GM23248 (cell line): Measurements from ENCODE around the gene RNF225. TPM values are rescaled to one million over a fixed set of nuclear protein-coding genes. Genes with fewer than 3 reads are reported as not detected.
"Not testable (repeated sequence)": the region's sequence is repeated elsewhere in the genome, so short reads cannot be mapped to it uniquely, and the experiment has no call there.

Experiments used
- DNase-seq: peaks from one replicate; pipeline ENCODE4 v3.0.0-alpha.2; 2015
- H2AFZ ChIP-seq: fragments of 200-600 bp; sonication (generic); 2 replicates; pipeline ENCODE4 v1.6.1; 2016; ENCODE audit warnings: antibody characterized with exemption
- H3F3A ChIP-seq: fragments of 200-600 bp; sonication (generic); 2 replicates; pipeline ENCODE4 v1.6.1; 2016; ENCODE audit warnings: mild to moderate bottlenecking, antibody characterized with exemption, mixed run types; ENCODE audit not compliant: insufficient read depth
- H3K27ac ChIP-seq: fragments of 200-600 bp; sonication (generic); 2 replicates; pipeline ENCODE4 v1.5.1; 2016; ENCODE audit warnings: mild to moderate bottlenecking
- H3K27me3 ChIP-seq: fragments of 200-600 bp; sonication (generic); replicated peaks from 2 replicates; pipeline ENCODE4 v1.6.1; 2016; ENCODE audit warnings: mild to moderate bottlenecking; ENCODE audit not compliant: insufficient read depth
- H3K36me3 ChIP-seq: fragments of 200-600 bp; sonication (generic); 2 replicates; pipeline ENCODE4 v1.6.1; 2016; ENCODE audit warnings: low read depth, mild to moderate bottlenecking
- H3K4me1 ChIP-seq: fragments of 200-600 bp; sonication (generic); 2 replicates; pipeline ENCODE4 v1.6.1; 2016; ENCODE audit warnings: mild to moderate bottlenecking; ENCODE audit not compliant: insufficient read depth
- H3K4me2 ChIP-seq: fragments of 200-600 bp; sonication (generic); one replicate; pipeline ENCODE4 v1.6.1; 2016; ENCODE audit warnings: mild to moderate bottlenecking; ENCODE audit not compliant: unreplicated experiment
- H3K4me3 ChIP-seq: fragments of 200-600 bp; sonication (generic); 2 replicates; pipeline ENCODE4 v1.5.1; 2016; ENCODE audit warnings: mild to moderate bottlenecking
- H3K79me2 ChIP-seq: fragments of 200-600 bp; sonication (generic); 2 replicates; pipeline ENCODE4 v1.6.1; 2016; ENCODE audit warnings: mild to moderate bottlenecking; ENCODE audit not compliant: insufficient read depth
- H3K9ac ChIP-seq: fragments of 200-600 bp; sonication (generic); 2 replicates; pipeline ENCODE4 v1.6.1; 2016; ENCODE audit warnings: mild to moderate bottlenecking
- H3K9me2 ChIP-seq: fragments of 200-600 bp; sonication (generic); 2 replicates; pipeline ENCODE4 v1.6.1; 2016; ENCODE audit warnings: mixed run types, mild to moderate bottlenecking, moderate library complexity; ENCODE audit not compliant: insufficient read depth
- H3K9me3 ChIP-seq: fragments of 200-600 bp; sonication (generic); one replicate; pipeline ENCODE4 v1.6.1; 2017; ENCODE audit warnings: low read depth
- H4K20me1 ChIP-seq: fragments of 200-600 bp; sonication (generic); 2 replicates; pipeline ENCODE4 v1.6.0; 2016; ENCODE audit not compliant: insufficient read depth
- EZH2 ChIP-seq: fragments of 200-600 bp; sonication (generic); IDR thresholded peaks from 2 replicates; pipeline ENCODE4 v1.6.1; 2018; ENCODE audit warnings: antibody characterized with exemption, mild to moderate bottlenecking; ENCODE audit not compliant: insufficient read depth, poor library complexity, severe bottlenecking
- EZH2phosphoT487 ChIP-seq: fragments of 200-600 bp; sonication (generic); IDR thresholded peaks from 2 replicates; pipeline ENCODE4 v1.6.1; 2018; ENCODE audit warnings: antibody characterized with exemption, moderate library complexity, mild to moderate bottlenecking, low read depth; ENCODE audit not compliant: insufficient read depth
- WGBS, 2 experiments: methylation state at CpG; one replicate each; pipeline ENCODE4 v1.1.6; 2015 to 2017; ENCODE audit warnings: low lambda C conversion rate in 2 of 2, low coverage in 1 of 2; ENCODE audit errors: missing lambda C conversion rate in 2 of 2; 5-methylcytosine and 5-hydroxymethylcytosine counted together
- in situ Hi-C: fragments of 300-500 bp; cut with MboI; formaldehyde crosslinking; loops from 2 replicates; pipeline ENCODE4 v1.15.0; 2020
- polyA plus RNA-seq: library from polyadenylated mRNA; unstranded; fragments of >200 nt; fragmentation: Nextera tagmentation; extraction: Ambion mirVana; gene quantifications from 2 replicates; pipeline ENCODE4 v1.2.1, GENCODE V29; 2016
- total RNA-seq: library from RNA; depleted of rRNA; stranded (reverse); fragments of >200 nt; shearing (Covaris generic); gene quantifications from 2 replicates; pipeline ENCODE4 v1.2.3, GENCODE V29; 2014

Gene RNF225
- total and polyA plus RNA-seq, 2 experiments from 2014 or later = not detected

- Histone ChIP-seq H3K4me3 (no peak overlapping the region), H3K9ac (no peak overlapping the region), H3K79me2 (no peaks in the 10 kb centered on the region), H2AFZ (no peak overlapping the region), H3K4me1 (no peaks in the 10 kb centered on the region), H3K9me2 (no peaks in the 10 kb centered on the region), H3K27me3 (no peaks in the 10 kb centered on the region), H4K20me1 (no peaks in the 10 kb centered on the region), H3K9me3 (no peaks in the 10 kb centered on the region), H3K4me2 (no peak overlapping the region), H3K36me3 (no peaks in the 10 kb centered on the region), H3F3A (no peaks in the 10 kb centered on the region), H3K27ac (no peak overlapping the region)
- no peak for DNase-seq
- WGBS, 2 experiments = 83 to 87% methylated on average over 33 to 68 of the region's 68 CpGs
- in situ Hi-C loops = no loop called here
- no peak for TF ChIP-seq EZH2phosphoT487
These were observed 26.7 kb upstream of the RNF225 start for GRCh38 chr19:58368561-58369360.

GRCh38 chr19:58372311-58373133 is 22.9 kb upstream of the RNF225 start:
- Histone ChIP-seq H3K4me1 (no peaks in the 10 kb centered on the region), H3K4me3 (no peak overlapping the region), H3K27me3 (no peaks in the 10 kb centered on the region), H2AFZ (no peak overlapping the region), H3K27ac (no peak overlapping the region), H3K36me3 (no peaks in the 10 kb centered on the region), H3K9me2 (no peaks in the 10 kb centered on the region), H3K4me2 (no peak overlapping the region), H3K79me2 (no peaks in the 10 kb centered on the region), H3K9me3 (no peaks in the 10 kb centered on the region), H3F3A (no peaks in the 10 kb centered on the region), H3K9ac (no peak overlapping the region), H4K20me1 (no peaks in the 10 kb centered on the region)
- 65 to 68% methylated on average over 15 of the region's 15 CpGs for WGBS, 2 experiments
- peak; percentile 26 for DNase-seq
- in situ Hi-C loops = no loop called here
- TF ChIP-seq EZH2 = no peak
- no peak for TF ChIP-seq EZH2phosphoT487

- Histone ChIP-seq H3K36me3 (no peaks in the 10 kb centered on the region), H3K4me1 (no peaks in the 10 kb centered on the region), H3K9me3 (no peaks in the 10 kb centered on the region), H2AFZ (no peak overlapping the region), H3K27me3 (no peaks in the 10 kb centered on the region), H3K9ac (no peak overlapping the region), H4K20me1 (no peaks in the 10 kb centered on the region), H3K9me2 (no peaks in the 10 kb centered on the region), H3K27ac (no peak overlapping the region), H3K4me2 (no peak overlapping the region), H3F3A (no peaks in the 10 kb centered on the region), H3K79me2 (peaks cover 12% of the 10 kb centered on the region), H3K4me3 (no peak overlapping the region)
- WGBS, 2 experiments = 65 to 72% methylated on average over 4 of the region's 4 CpGs
- TF ChIP-seq EZH2phosphoT487 = no peak
- TF ChIP-seq EZH2 = no peak
- peak; percentile 40 for DNase-seq
- in situ Hi-C loops = no loop called here
These were observed 21.3 kb upstream of the RNF225 start for GRCh38 chr19:58374200-58374599.

DNA sequence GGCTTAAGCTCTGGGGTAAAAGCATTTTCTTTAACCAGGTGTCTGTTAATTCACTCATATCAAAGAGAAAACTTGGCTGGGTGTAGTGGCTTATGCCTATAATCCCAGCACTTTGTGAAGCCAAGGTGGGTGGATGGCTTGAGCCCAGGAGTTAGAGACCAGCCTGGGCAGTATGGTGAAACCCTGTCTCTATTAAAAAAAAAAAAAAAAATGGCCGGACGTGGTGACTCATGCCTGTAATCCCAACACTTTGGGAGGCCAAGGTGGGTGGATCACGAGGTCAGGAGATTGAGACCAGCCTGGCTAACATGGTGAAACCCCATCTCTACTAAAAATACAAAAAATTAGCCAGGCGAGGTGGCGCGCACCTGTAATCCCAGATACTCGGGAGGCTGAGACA is 18.7 kb upstream of the RNF225 start:
- WGBS, 2 experiments = 68 to 97% methylated on average over 5 to 7 of the region's 7 CpGs
- H3K4me2 ChIP-seq, H3K36me3 ChIP-seq, H3K4me1 ChIP-seq, H2AFZ ChIP-seq, H3K9me2 ChIP-seq, H3K9me3 ChIP-seq, in situ Hi-C loops, H3K4me3 ChIP-seq, H3K27me3 ChIP-seq, H3F3A ChIP-seq, H4K20me1 ChIP-seq, H3K9ac ChIP-seq, H3K27ac ChIP-seq: not testable (repeated sequence)
- peak; percentile 24 for DNase-seq
- H3K79me2 ChIP-seq = peaks cover 26% of the 10 kb centered on the region
